OCI-LY3 (cell line): Measurements from ENCODE around the gene KIF22.

ENCODE experiments used
- H2AFZ ChIP-seq: fragments of 200-600, 300-600 bp; shearing (Covaris generic); 2 replicates; pipeline ENCODE4 v1.6.0; 2014; ENCODE audit warnings: antibody characterized with exemption, low read depth, low read length
- H3K27ac ChIP-seq: fragments of 200-600, 300-600 bp; sonication (generic); 2 replicates; pipeline ENCODE4 v1.5.1; 2014; ENCODE audit warnings: mild to moderate bottlenecking, low read length, moderate library complexity, mixed read lengths
- H3K27me3 ChIP-seq: fragments of 200-600, 300-600 bp; sonication (generic); 2 replicates; pipeline ENCODE4 v1.6.1; 2014; ENCODE audit warnings: low read depth, low read length, mixed read lengths
- H3K36me3 ChIP-seq: fragments of 200-600, 300-600 bp; sonication (generic); replicated peaks from 2 replicates; pipeline ENCODE3; 2014; ENCODE audit warnings: low read depth, low read length, mixed read lengths
- H3K4me1 ChIP-seq: fragments of 300-600, 200-600 bp; sonication (generic); 2 replicates; pipeline ENCODE4 v1.6.1; 2014; ENCODE audit warnings: low read length, mixed read lengths
- H3K4me2 ChIP-seq: fragments of 200-600, 300-600 bp; sonication (generic); 2 replicates; pipeline ENCODE4 v1.6.1; 2014; ENCODE audit warnings: low read length, mixed read lengths
- H3K4me3 ChIP-seq: fragments of 300-600, 200-600 bp; sonication (generic); 2 replicates; pipeline ENCODE4 v1.5.1; 2014; ENCODE audit warnings: antibody characterized with exemption, mild to moderate bottlenecking, low read length, moderate library complexity
- H3K79me2 ChIP-seq: fragments of 300-600, 200-600 bp; shearing (Covaris generic); 2 replicates; pipeline ENCODE4 v1.6.1; 2014; ENCODE audit warnings: mild to moderate bottlenecking, low read length, mixed read lengths
- H3K9ac ChIP-seq: fragments of 300-600, 200-600 bp; shearing (Covaris generic); 2 replicates; pipeline ENCODE4 v1.6.0; 2014; ENCODE audit warnings: mild to moderate bottlenecking, low read length, moderate library complexity
- H3K9me3 ChIP-seq: fragments of 200-600, 300-600 bp; shearing (Covaris generic); 2 replicates; pipeline ENCODE4 v1.6.1; 2014; ENCODE audit warnings: low read length, mixed read lengths; ENCODE audit not compliant: insufficient read depth
- H4K20me1 ChIP-seq: fragments of 200-600, 300-600 bp; sonication (generic); 2 replicates; pipeline ENCODE4 v1.6.1; 2016; ENCODE audit warnings: low read length, mixed read lengths; ENCODE audit not compliant: insufficient read depth
- CTCF ChIP-seq: fragments of 200-600, 300-600 bp; sonication (generic); IDR thresholded peaks from 2 replicates; pipeline ENCODE4 v1.5.1; 2014; ENCODE audit warnings: antibody characterized with exemption, low read length, low read depth
- EZH2phosphoT487 ChIP-seq: fragments of 200-600 bp; shearing (Covaris generic); IDR thresholded peaks from 2 replicates; pipeline ENCODE4 v1.6.1; 2018; ENCODE audit warnings: antibody characterized with exemption, mixed run types, low read depth

Gene KIF22

GRCh38 chr16:29790183-29790948 is at the start of gene KIF22:
Gene KIF22, plus strand, starts transcription at chr16:29790751. Its CDS starts 9 bp downstream, at chr16:29790760.
- Histone ChIP-seq H2AFZ (peak within 1 kb of the TSS; percentile 50; the same call in 1 of the 2 replicates), H3K4me1 (peaks cover 13% of the 10 kb centered on the region), H3K27ac (peak within 1 kb of the TSS; percentile 74), H3K79me2 (peaks cover 55% of the 10 kb centered on the region), H3K4me2 (peak within 1 kb of the TSS; percentile 92), H3K9me3 (no peaks in the 10 kb centered on the region), H3K36me3 (peaks cover 23% of the 10 kb centered on the region), H3K27me3 (no peaks in the 10 kb centered on the region), H3K9ac (peak within 1 kb of the TSS; percentile 98), H3K4me3 (peak within 1 kb of the TSS; percentile 94), H4K20me1 (0 out of 2 replicates have a peak, but pooled peaks cover 4% of the 10 kb centered on the region)
- TF ChIP-seq EZH2phosphoT487 (no peak), CTCF (peak; percentile 61)

DNA sequence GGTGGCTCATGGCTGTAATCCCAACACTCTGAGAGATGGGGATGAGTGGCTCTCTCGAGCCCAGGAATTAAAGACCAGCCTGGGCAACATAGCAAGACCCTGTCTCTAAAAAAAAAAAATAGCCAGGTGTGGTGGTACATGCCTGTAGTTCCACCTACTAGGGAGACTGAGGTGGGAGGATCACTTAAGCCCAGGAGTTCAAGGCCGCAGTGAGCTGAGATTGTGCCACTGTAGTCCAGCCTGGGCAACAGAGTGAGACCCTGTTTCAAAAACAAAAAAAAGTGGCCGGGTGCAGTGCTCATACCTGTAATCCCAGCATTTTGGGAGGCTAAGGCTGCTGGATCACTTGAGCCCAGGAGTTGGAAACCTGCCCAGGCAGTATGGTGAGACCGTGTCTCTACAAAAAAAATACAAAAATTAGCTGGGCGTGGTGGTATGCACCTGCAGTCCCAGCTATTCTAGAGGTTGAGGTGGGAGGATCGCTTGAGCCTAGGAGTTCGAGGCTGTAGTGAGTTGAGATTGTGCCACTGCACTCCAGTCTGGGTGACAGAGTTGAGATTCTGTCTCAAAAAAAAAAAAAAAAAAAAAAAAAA is 47.8 kb upstream of the KIF22 start:
- H3K4me2 ChIP-seq: no peak overlapping the region
- H3K27ac ChIP-seq: no peak overlapping the region
- H3K36me3 ChIP-seq: no peaks in the 10 kb centered on the region
- TF ChIP-seq EZH2phosphoT487: no peak
- TF ChIP-seq CTCF: no peak
- H4K20me1 ChIP-seq: no peaks in the 10 kb centered on the region
- H3K27me3 ChIP-seq: no peaks in the 10 kb centered on the region
- H3K4me3 ChIP-seq: no peak overlapping the region
- H3K4me1 ChIP-seq: peaks cover 31% of the 10 kb centered on the region
- no peaks in the 10 kb centered on the region for H3K79me2 ChIP-seq
- H2AFZ ChIP-seq: no peak overlapping the region
- no peaks in the 10 kb centered on the region for H3K9me3 ChIP-seq
- no peak overlapping the region for H3K9ac ChIP-seq

GRCh38 chr16:29743475-29743826 is 47.1 kb upstream of the KIF22 start:
- no peak overlapping the region for H2AFZ ChIP-seq
- H3K79me2 ChIP-seq: no peaks in the 10 kb centered on the region
- no peak for TF ChIP-seq EZH2phosphoT487
- TF ChIP-seq CTCF: no peak
- no peaks in the 10 kb centered on the region for H3K9me3 ChIP-seq
- H4K20me1 ChIP-seq: no peaks in the 10 kb centered on the region
- H3K4me1 ChIP-seq: peaks cover 24% of the 10 kb centered on the region
- no peaks in the 10 kb centered on the region for H3K27me3 ChIP-seq
- H3K4me2 ChIP-seq: no peak overlapping the region
- no peak overlapping the region for H3K27ac ChIP-seq
- H3K9ac ChIP-seq: no peak overlapping the region
- H3K36me3 ChIP-seq: no peaks in the 10 kb centered on the region
- no peak overlapping the region for H3K4me3 ChIP-seq

DNA sequence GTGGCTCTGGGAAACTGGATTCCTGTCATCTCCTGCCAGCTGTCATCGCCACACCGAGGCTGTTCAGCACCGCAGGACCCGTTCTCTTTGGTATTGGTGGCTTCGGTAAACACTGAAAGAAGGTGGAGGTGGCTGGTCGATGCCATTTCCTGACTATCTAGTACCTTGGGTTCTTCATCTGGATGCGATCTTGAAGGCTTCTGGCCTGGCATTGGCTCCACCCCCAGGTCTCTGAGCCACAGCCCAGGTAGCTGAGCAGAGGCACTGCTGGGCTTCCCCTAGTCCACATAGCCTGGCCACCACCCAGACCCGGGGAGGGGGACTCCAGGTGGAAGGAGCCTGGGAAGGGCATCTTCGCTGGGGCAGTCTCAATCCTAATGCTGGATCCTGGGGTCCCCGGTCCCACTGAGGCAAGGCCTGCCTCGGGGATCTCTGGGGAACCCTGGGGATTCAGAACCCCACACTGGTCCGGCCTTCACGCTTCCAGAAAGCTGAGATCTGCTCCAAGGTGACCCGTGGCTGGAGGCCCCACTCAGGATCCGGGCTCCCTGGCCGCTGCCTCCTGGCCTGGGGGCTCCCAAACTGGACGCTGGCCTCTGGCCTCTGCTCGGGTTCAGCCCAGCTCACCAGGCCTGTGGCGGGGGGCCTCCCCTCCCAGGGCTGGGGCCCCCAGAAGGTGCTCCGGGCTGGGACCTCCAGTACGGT is 46.6 kb upstream of the KIF22 start:
- Histone ChIP-seq H2AFZ (no peak overlapping the region), H3K27me3 (no peaks in the 10 kb centered on the region), H3K79me2 (no peaks in the 10 kb centered on the region), H4K20me1 (no peaks in the 10 kb centered on the region), H3K4me1 (peaks cover 19% of the 10 kb centered on the region), H3K4me2 (no peak overlapping the region), H3K4me3 (no peak overlapping the region), H3K36me3 (no peaks in the 10 kb centered on the region), H3K9me3 (no peaks in the 10 kb centered on the region), H3K27ac (no peak overlapping the region), H3K9ac (no peak overlapping the region)
- TF ChIP-seq CTCF (no peak), EZH2phosphoT487 (no peak)
